HG02870 (cell line): ENCODE results near the gene ANHX.

ENCODE experiments used
- ATAC-seq: cut with Tn5 transposase; IDR thresholded peaks from one replicate; pipeline ENCODE4 v1.9.1; 2021; ENCODE audit warnings: mild to moderate bottlenecking, moderate library complexity; ENCODE audit not compliant: unreplicated experiment

The ANHX gene

GRCh38 chr12:133203344-133204263, 32.1 kb downstream of the ANHX start:
- no peak for ATAC-seq

DNA sequence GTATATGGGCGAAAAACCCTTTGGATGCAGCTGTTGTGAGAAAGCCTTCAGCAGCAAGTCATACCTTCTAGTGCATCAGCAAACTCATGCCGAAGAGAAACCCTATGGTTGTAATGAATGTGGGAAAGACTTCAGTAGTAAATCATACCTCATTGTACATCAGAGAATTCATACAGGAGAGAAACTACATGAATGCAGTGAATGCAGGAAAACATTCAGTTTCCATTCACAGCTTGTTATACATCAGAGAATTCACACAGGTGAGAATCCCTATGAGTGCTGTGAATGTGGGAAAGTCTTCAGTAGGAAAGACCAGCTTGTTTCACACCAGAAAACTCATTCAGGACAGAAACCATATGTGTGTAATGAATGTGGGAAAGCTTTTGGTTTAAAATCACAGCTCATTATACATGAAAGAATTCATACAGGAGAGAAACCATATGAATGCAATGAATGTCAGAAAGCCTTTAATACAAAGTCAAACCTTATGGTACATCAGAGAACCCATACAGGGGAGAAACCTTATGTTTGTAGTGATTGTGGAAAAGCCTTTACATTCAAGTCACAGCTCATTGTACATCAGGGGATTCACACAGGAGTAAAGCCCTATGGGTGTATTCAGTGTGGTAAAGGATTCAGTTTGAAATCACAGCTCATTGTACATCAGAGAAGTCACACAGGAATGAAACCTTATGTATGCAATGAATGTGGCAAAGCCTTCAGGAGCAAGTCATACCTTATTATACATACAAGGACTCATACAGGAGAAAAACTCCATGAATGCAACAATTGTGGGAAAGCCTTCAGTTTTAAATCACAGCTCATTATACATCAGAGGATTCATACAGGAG, 33.0 kb downstream of the ANHX start:
- no peak for ATAC-seq

DNA sequence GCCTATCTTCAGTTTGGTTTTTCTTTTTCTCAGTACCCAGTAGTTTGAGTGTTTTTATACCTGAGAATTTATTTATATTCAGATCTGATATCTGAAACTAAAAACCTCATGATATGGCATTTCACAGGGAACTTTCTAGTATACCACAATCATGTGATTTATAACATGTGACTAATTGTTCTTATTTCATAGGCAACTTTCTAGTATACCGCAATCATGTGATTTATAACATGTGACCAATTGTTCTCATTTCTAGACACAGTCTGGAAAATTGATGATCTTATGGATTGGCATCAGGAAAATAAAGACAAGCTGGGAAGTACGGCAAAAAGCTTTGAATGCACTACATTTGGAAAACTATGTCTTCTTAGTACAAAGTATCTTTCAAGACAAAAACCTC, 33.8 kb downstream of the ANHX start:
- no peak for ATAC-seq

- no peak for ATAC-seq
Observed at GRCh38 chr12:133192847-133193246, 42.8 kb downstream of the ANHX start.

- ATAC-seq: no peak
Observed at GRCh38 chr12:133190176-133190575, 45.5 kb downstream of the ANHX start.

DNA sequence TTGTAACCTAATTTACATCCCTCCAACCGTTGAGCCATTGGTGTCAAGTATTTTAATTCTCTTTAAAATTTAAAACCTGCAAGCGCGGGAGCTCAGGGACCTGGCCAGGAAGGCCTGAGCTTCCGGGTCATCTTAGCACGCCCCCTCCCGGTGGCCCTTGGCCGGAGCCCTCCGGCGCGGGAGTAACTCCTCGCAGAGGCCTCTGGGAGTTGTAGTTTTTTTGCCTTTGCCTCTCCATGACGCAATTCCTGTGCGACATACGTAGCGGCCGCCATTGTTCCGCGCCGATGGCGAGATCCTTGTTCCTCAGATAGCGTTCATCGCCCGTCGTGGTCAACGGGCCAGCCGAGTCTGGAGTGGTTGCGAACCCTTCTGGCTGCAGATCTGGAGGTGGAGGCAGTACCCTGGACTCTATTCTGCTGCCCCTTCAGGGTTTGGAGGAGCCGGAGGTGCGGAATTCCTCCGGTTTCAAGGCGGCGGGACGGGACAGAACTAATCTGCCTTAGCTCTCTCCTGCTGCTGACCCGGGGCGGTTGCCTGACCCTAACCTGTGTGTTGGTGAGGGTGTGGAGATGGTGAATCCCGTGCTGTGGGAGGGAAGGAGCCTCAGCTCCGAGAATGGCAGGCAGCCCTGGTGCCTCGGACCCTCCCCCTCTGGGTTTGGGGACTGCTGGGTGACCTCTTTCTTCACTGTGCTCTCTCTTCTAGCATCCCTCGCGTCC, 54.3 kb downstream of the ANHX start, which contains the start of gene ZNF268:
Gene ZNF268, plus strand, starts transcription at position 258 of the 722 bp plus-strand sequence. CDS start 503 bp downstream, outside the sequence.
- peak; percentile 93 for ATAC-seq

GRCh38 chr12:133180669-133181068, 55.0 kb downstream of the ANHX start:
- ATAC-seq: no peak

- no peak for ATAC-seq
Observed at GRCh38 chr12:133174901-133175300, 60.8 kb downstream of the ANHX start.

DNA sequence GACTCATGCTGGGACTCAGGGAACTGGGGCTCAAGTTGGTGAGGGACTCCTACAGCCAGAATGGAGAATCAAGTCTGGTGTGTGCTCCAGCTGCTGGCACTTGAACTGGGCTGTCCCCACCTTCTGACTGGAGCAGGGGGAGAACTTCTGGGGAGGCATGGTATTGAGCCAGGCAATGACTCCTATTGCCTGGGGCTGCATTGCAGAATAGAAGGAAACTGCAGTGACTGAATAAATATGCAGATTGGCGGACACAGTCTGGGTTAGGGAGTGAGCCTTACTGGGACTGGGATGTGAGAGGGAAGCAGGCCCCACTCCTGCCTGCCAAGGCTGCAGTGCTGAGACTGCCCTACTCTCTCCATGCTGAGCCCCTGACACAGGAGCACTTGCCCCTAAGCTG, 63.2 kb downstream of the ANHX start:
- no peak for ATAC-seq
